Liver (tissue), 3 donors: ENCODE data around the gene TBC1D16.

ENCODE experiments used
- CTCF ChIP-seq: fragments of 150-350 bp; IDR thresholded peaks from 2 replicates; pipeline ENCODE4 v1.5.1; 2017; ENCODE audit warnings: improper control_type of control experiment, low read depth, low read length; ENCODE audit not compliant: missing input control
- NR2F2 ChIP-seq: IDR thresholded peaks from 2 replicates; pipeline ENCODE4 v1.6.1; 2016; ENCODE audit warnings: antibody characterized with exemption
- SP1 ChIP-seq: IDR thresholded peaks from 2 replicates; pipeline ENCODE4 v1.6.1; 2018; ENCODE audit warnings: antibody characterized with exemption, mild to moderate bottlenecking
- TAF1 ChIP-seq: conservative IDR thresholded peaks from 2 replicates; pipeline ENCODE4 v1.6.1; 2016; ENCODE audit warnings: antibody characterized with exemption, mild to moderate bottlenecking
- donor health status: healthy.
- donor health status: healthy.

- TF ChIP-seq SP1 (no peak), NR2F2 (no peak), CTCF (no peak), TAF1 (no peak)
Measured at GRCh38 chr17:79981661-79982101, 54.0 kb downstream of the TBC1D16 start.
